AG09319 (cell line): ENCODE results near the gene PRMT1.

ENCODE experiments used
- DNase-seq: peaks from one replicate; pipeline ENCODE4 v3.0.0-alpha.2; 2010; ENCODE audit warnings: low read depth; ENCODE audit errors: extremely low read depth
- CTCF ChIP-seq: IDR thresholded peaks from 2 replicates; pipeline ENCODE4 v1.5.1; 2011; ENCODE audit warnings: low read depth, mild to moderate bottlenecking, inconsistent platforms, low read length, moderate library complexity

PRMT1 gene

GRCh38 chr19:49727217-49728030 lies 50.4 kb downstream of the PRMT1 start:
- peak; percentile 23 for DNase-seq
- no peak for TF ChIP-seq CTCF

GRCh38 chr19:49730166-49730565 lies 53.1 kb downstream of the PRMT1 start:
- DNase-seq = no peak

More at GRCh38 chr19:49730166-49730565, 53.1 kb downstream of the PRMT1 start:
- TF ChIP-seq CTCF = no peak
